ENCODE data around the gene RSPH9.

Gene RSPH9

GRCh38 chr6:43644940-43645612 is at the start of gene RSPH9:
Gene RSPH9, plus strand, starts transcription at chr6:43645036. Its CDS starts 63 bp downstream, at chr6:43645099.
- peak in 14 of 42 donors; percentile 18 to 61 (median 30) for DNase-seq
- intact Hi-C loops (cut with DNase I): no loop called here

GRCh38 chr6:43600595-43600994 is 44.2 kb upstream of the RSPH9 start:
- intact Hi-C loops (cut with DNase I): no loop called here

GRCh38 chr6:43604174-43604573 is 40.7 kb upstream of the RSPH9 start:
- no peak for DNase-seq
- intact Hi-C loops (cut with DNase I): no loop called here

More at GRCh38 chr6:43600595-43600994, 44.2 kb upstream of the RSPH9 start:
- no peak for DNase-seq

GRCh38 chr6:43606019-43606418 is 38.8 kb upstream of the RSPH9 start:
- intact Hi-C loops (cut with DNase I): no loop called here
- no peak for DNase-seq

GRCh38 chr6:43608310-43608763 is 36.5 kb upstream of the RSPH9 start:
- DNase-seq: peak; percentile 32 to 90 (median 76)
- intact Hi-C loops (cut with DNase I): no loop called here

GRCh38 chr6:43608807-43609206 is 36.0 kb upstream of the RSPH9 start:
- DNase-seq: no peak
- intact Hi-C loops (cut with DNase I): no loop called here

GRCh38 chr6:43609402-43609801 is 35.4 kb upstream of the RSPH9 start:
- DNase-seq: no peak
- intact Hi-C loops (cut with DNase I): no loop called here

- intact Hi-C loops (cut with DNase I): no loop called here
- no peak for DNase-seq
Observed at GRCh38 chr6:43610431-43610830, 34.4 kb upstream of the RSPH9 start.

GRCh38 chr6:43613721-43614395 is 31.0 kb upstream of the RSPH9 start:
- DNase-seq: peak in 26 of 42 donors; percentile 5 to 76 (median 36)

GRCh38 chr6:43614396-43614730 is 30.5 kb upstream of the RSPH9 start:
- intact Hi-C loops (cut with DNase I): no loop called here
- DNase-seq: no peak

More at GRCh38 chr6:43613721-43614395, 31.0 kb upstream of the RSPH9 start:
- intact Hi-C loops (cut with DNase I): no loop called here

- DNase-seq: no peak
- intact Hi-C loops (cut with DNase I): no loop called here
Observed at GRCh38 chr6:43616725-43617472, 27.9 kb upstream of the RSPH9 start.

- intact Hi-C loops (cut with DNase I): no loop called here
- peak in 1 of 42 donors; percentile 12 for DNase-seq
Observed at GRCh38 chr6:43621078-43621835, 23.6 kb upstream of the RSPH9 start.

GRCh38 chr6:43621836-43622180 is 23.0 kb upstream of the RSPH9 start:
- DNase-seq: peak in 1 of 42 donors; percentile 0

GRCh38 chr6:43622541-43622940 is 22.3 kb upstream of the RSPH9 start:
- peak in 1 of 42 donors; percentile 6 for DNase-seq
- intact Hi-C loops (cut with DNase I): no loop called here

More at GRCh38 chr6:43621836-43622180, 23.0 kb upstream of the RSPH9 start:
- intact Hi-C loops (cut with DNase I): no loop called here

GRCh38 chr6:43623880-43624785 is 20.7 kb upstream of the RSPH9 start:
- DNase-seq: peak in 2 of 42 donors; percentile 7 to 25
- intact Hi-C loops (cut with DNase I): no loop called here

- peak in 2 of 42 donors; percentile 10 to 29 for DNase-seq
- intact Hi-C loops (cut with DNase I): no loop called here
Observed at GRCh38 chr6:43624786-43625288, 20.0 kb upstream of the RSPH9 start.

GRCh38 chr6:43625393-43625992 is 19.3 kb upstream of the RSPH9 start:
- intact Hi-C loops (cut with DNase I): no loop called here
- DNase-seq: peak in 2 of 42 donors; percentile 8 to 32
